Astrocyte (in vitro differentiated cells and primary cell): ENCODE results near the gene ARAP1.

Experiments used
- EZH2 ChIP-seq: IDR thresholded peaks from 2 replicates; pipeline ENCODE4 v1.6.1; 2012; ENCODE audit warnings: mild to moderate bottlenecking, low read length, inconsistent platforms; ENCODE audit not compliant: insufficient read depth
- TF ChIP-seq, protein P1 (sequence below): IDR thresholded peaks from 2 replicates; pipeline ENCODE4 v1.5.1; 2011; ENCODE audit warnings: low read depth, mild to moderate bottlenecking, inconsistent platforms, low read length, moderate library complexity; ENCODE audit not compliant: insufficient read depth

GRCh38 chr11:72707032-72707431 lies 45.2 kb downstream of the ARAP1 start:
- TF ChIP-seq, protein P1, sequence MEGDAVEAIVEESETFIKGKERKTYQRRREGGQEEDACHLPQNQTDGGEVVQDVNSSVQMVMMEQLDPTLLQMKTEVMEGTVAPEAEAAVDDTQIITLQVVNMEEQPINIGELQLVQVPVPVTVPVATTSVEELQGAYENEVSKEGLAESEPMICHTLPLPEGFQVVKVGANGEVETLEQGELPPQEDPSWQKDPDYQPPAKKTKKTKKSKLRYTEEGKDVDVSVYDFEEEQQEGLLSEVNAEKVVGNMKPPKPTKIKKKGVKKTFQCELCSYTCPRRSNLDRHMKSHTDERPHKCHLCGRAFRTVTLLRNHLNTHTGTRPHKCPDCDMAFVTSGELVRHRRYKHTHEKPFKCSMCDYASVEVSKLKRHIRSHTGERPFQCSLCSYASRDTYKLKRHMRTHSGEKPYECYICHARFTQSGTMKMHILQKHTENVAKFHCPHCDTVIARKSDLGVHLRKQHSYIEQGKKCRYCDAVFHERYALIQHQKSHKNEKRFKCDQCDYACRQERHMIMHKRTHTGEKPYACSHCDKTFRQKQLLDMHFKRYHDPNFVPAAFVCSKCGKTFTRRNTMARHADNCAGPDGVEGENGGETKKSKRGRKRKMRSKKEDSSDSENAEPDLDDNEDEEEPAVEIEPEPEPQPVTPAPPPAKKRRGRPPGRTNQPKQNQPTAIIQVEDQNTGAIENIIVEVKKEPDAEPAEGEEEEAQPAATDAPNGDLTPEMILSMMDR: no peak
- TF ChIP-seq EZH2: no peak
